ENCODE results near the gene SERPINC1.

GRCh38 chr1:173946380-173946921 lies 29.3 kb upstream of the SERPINC1 start:
- TF ChIP-seq POLR2A (IDR thresholded peaks at IDR 0.05), result no peak
- TF ChIP-seq EP300 (IDR thresholded peaks at IDR 0.05; ENCODE audit: low read depth), result no peak
- no peak for TF ChIP-seq CTCF (IDR thresholded peaks at IDR 0.05)

Data from transverse colon (tissue), 3 donors.